Right lobe of liver (tissue), 4 donors: ENCODE results near the gene TMEM255B.

ENCODE experiments used
- POLR2A ChIP-seq: fragments of 450-650 bp; IDR thresholded peaks from one replicate; pipeline ENCODE4 v1.6.1; 2017; ENCODE audit warnings: antibody characterized with exemption, mild to moderate bottlenecking
- TF ChIP-seq, protein P1 (sequence below), 4 donors: fragments of 200-600 bp in 3 of 4; fragments of 450-650 bp in 1 of 4; IDR thresholded peaks; one replicate each; pipeline versions ENCODE4 v1.5.1 to v1.8.0; 2016 to 2022; ENCODE audit warnings: antibody characterized with exemption in 4 of 4, mild to moderate bottlenecking in 2 of 4
- donor health status: DM: no; HTN: no; CAD: no.
- donor health status: DM: no; HTN: no; CAD: no.
- donor health status: DM: no; HTN: yes; CAD: no.

DNA sequence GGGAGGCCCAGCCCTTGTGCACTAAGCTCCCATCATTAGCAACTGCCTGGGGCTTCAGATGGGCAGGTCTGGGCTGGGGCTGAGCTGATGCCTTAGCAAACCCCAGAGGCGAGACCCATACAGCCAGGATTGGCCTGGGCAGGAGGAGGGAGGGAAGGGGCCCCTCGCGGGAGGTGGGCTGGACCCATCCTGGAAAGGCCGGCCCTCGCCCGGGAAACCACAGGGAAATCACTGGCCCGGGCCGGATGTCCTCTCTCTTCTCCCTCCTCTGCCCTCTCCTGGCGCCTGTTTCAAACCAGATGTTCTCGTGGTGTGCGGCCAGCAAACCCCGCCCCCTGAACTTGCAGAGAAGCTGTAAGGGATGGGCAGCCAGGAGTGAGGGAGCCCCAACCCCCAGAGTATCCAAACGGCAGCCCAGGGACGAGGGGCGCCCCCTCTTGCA, 43.1 kb downstream of the TMEM255B start:
- TF ChIP-seq, protein P1, sequence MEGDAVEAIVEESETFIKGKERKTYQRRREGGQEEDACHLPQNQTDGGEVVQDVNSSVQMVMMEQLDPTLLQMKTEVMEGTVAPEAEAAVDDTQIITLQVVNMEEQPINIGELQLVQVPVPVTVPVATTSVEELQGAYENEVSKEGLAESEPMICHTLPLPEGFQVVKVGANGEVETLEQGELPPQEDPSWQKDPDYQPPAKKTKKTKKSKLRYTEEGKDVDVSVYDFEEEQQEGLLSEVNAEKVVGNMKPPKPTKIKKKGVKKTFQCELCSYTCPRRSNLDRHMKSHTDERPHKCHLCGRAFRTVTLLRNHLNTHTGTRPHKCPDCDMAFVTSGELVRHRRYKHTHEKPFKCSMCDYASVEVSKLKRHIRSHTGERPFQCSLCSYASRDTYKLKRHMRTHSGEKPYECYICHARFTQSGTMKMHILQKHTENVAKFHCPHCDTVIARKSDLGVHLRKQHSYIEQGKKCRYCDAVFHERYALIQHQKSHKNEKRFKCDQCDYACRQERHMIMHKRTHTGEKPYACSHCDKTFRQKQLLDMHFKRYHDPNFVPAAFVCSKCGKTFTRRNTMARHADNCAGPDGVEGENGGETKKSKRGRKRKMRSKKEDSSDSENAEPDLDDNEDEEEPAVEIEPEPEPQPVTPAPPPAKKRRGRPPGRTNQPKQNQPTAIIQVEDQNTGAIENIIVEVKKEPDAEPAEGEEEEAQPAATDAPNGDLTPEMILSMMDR (IDR thresholded peaks at IDR 0.05): no peak
- no peak for TF ChIP-seq POLR2A
